Bronchial epithelial cell (primary cell): ENCODE measurements around the gene CTLA4. TPM values are rescaled to one million over a fixed set of nuclear protein-coding genes. Genes with fewer than 3 reads are reported as not detected.

ENCODE experiments used
- DNase-seq: peaks from one replicate; pipeline ENCODE4 v3.0.0-alpha.2; 2010; ENCODE audit warnings: low read depth
- FAIRE-seq: peaks from 2 replicates; lab custom pipeline; 2011; peaks lifted over from hg19 to GRCh38; lab: Jason Lieb, UNC
- H3K27me3 ChIP-seq: 2 replicates; pipeline ENCODE4 v1.5.1; 2011; ENCODE audit warnings: low read length; ENCODE audit not compliant: control insufficient read depth, insufficient read depth
- H3K36me3 ChIP-seq: 2 replicates; pipeline ENCODE4 v1.5.1; 2011; ENCODE audit warnings: low read length; ENCODE audit not compliant: control insufficient read depth, insufficient read depth
- H3K4me3 ChIP-seq: 2 replicates; pipeline ENCODE4 v1.5.1; 2011; ENCODE audit warnings: mild to moderate bottlenecking, low read depth, low read length, control low read depth
- CTCF ChIP-seq: IDR thresholded peaks from 2 replicates; pipeline ENCODE4 v1.5.1; 2011; ENCODE audit warnings: mild to moderate bottlenecking, moderate library complexity, low read length, control low read depth, inconsistent platforms; ENCODE audit not compliant: insufficient read depth, severe bottlenecking
- total RNA-seq: library from RNA; depleted of rRNA; stranded (reverse); fragments of >200 nt; gene quantifications from 2 replicates; pipeline ENCODE4 v1.2.1, GENCODE V29; 2014

The CTLA4 gene
- total RNA-seq = not detected in 2 replicates

- no peak within 1 kb of the TSS for H3K4me3 ChIP-seq
- FAIRE-seq = no peak
- TF ChIP-seq CTCF = no peak
Observed at GRCh38 chr2:203867561-203868200, at the start of gene CTLA4. Gene CTLA4 (plus strand): TSS chr2:203867771. CDS start chr2:203867943, 172 bp downstream.

GRCh38 chr2:203818656-203819055, 48.9 kb upstream of the CTLA4 start:
- TF ChIP-seq CTCF = no peak
- Histone ChIP-seq H3K4me3 (no peak overlapping the region), H3K36me3 (no peaks in the 10 kb centered on the region), H3K27me3 (no peaks in the 10 kb centered on the region)
- FAIRE-seq (no peak), DNase-seq (no peak)

More at GRCh38 chr2:203867561-203868200, at the start of gene CTLA4:
- no peak for DNase-seq
- no peaks in the 10 kb centered on the region for H3K36me3 ChIP-seq
- peaks cover 2% of the 10 kb centered on the region for H3K27me3 ChIP-seq

- no peak overlapping the region for H3K4me3 ChIP-seq
- TF ChIP-seq CTCF = no peak
- H3K27me3 ChIP-seq = no peaks in the 10 kb centered on the region
- DNase-seq = no peak
- no peak for FAIRE-seq
- H3K36me3 ChIP-seq = no peaks in the 10 kb centered on the region
Observed at GRCh38 chr2:203819434-203820133, 48.0 kb upstream of the CTLA4 start.

- DNase-seq (no peak), FAIRE-seq (no peak)
- no peaks in the 10 kb centered on the region for H3K36me3 ChIP-seq
- TF ChIP-seq CTCF = no peak
- no peak overlapping the region for H3K4me3 ChIP-seq
- no peaks in the 10 kb centered on the region for H3K27me3 ChIP-seq
Observed at GRCh38 chr2:203820969-203821368, 46.6 kb upstream of the CTLA4 start.

- no peak for DNase-seq
- Histone ChIP-seq H3K27me3 (no peaks in the 10 kb centered on the region), H3K36me3 (no peaks in the 10 kb centered on the region), H3K4me3 (no peak overlapping the region)
- TF ChIP-seq CTCF = no peak
- FAIRE-seq = no peak
Observed at GRCh38 chr2:203822240-203822639, 45.3 kb upstream of the CTLA4 start.

- no peaks in the 10 kb centered on the region for H3K27me3 ChIP-seq
- H3K36me3 ChIP-seq = no peaks in the 10 kb centered on the region
- DNase-seq (no peak), FAIRE-seq (no peak)
- TF ChIP-seq CTCF = no peak
- no peak overlapping the region for H3K4me3 ChIP-seq
Observed at GRCh38 chr2:203823173-203823572, 44.4 kb upstream of the CTLA4 start.
